H1 (cell line): ENCODE results near the gene NKTR. TPM values are rescaled to one million over a fixed set of nuclear protein-coding genes. Genes with fewer than 3 reads are reported as not detected.

Source experiments
- CTCF ChIA-PET: fragments of 300-600 bp; sonication (Branson Sonifier 250); formaldehyde crosslinking; loops from one replicate; lab custom pipeline; 2021; ENCODE audit not compliant: partially characterized antibody; lab: Charles Lee
- POLR2A ChIA-PET: fragments of 300-600 bp; sonication (Branson Sonifier 250); formaldehyde crosslinking; loops from one replicate; lab custom pipeline; 2021; ENCODE audit warnings: inconsistent platforms; ENCODE audit not compliant: partially characterized antibody; lab: Charles Lee
- DNase-seq, 2 experiments: peaks; one replicate each; pipeline versions ENCODE4 v3.0.0 to v3.0.0-alpha.2; 2010 to 2022; ENCODE audit warnings: low spot score in 2 of 2, low read depth in 1 of 2, mixed read lengths in 1 of 2
- FAIRE-seq: peaks from 2 replicates; lab custom pipeline; 2011; peaks lifted over from hg19 to GRCh38; lab: Jason Lieb, UNC
- H2AFZ ChIP-seq: 2 replicates; pipeline ENCODE4 v1.8.1; 2012; ENCODE audit warnings: low read length, inconsistent platforms
- H2AK5ac ChIP-seq: 2 replicates; pipeline ENCODE4 v1.6.1; 2013; ENCODE audit warnings: low read depth, low read length
- H2BK120ac ChIP-seq: replicated peaks from 2 replicates; pipeline ENCODE3; 2013; ENCODE audit warnings: low read depth, low read length, inconsistent platforms
- H2BK12ac ChIP-seq: 2 replicates; pipeline ENCODE4 v1.6.1; 2013; ENCODE audit warnings: low read depth, low read length
- H2BK15ac ChIP-seq: 2 replicates; pipeline ENCODE4 v1.6.1; 2013; ENCODE audit warnings: low read length
- H2BK20ac ChIP-seq: 2 replicates; pipeline ENCODE4 v1.6.1; 2013; ENCODE audit warnings: low read length
- H2BK5ac ChIP-seq: 2 replicates; pipeline ENCODE4 v1.6.1; 2013; ENCODE audit warnings: low read depth, low read length
- H3K14ac ChIP-seq: 2 replicates; pipeline ENCODE4 v1.6.1; 2013; ENCODE audit warnings: inconsistent platforms; ENCODE audit not compliant: insufficient read length
- H3K18ac ChIP-seq: 2 replicates; pipeline ENCODE4 v1.6.1; 2013; ENCODE audit warnings: low read length; ENCODE audit errors: extremely low read depth
- H3K23ac ChIP-seq: 2 replicates; pipeline ENCODE4 v1.6.1; 2013; ENCODE audit warnings: inconsistent platforms; ENCODE audit not compliant: insufficient read length
- H3K23me2 ChIP-seq: 2 replicates; pipeline ENCODE4 v1.6.1; 2013; ENCODE audit warnings: low read depth, low read length
- H3K27ac ChIP-seq: 2 replicates; pipeline ENCODE4 v1.6.1; 2011; ENCODE audit warnings: low read depth, low read length, inconsistent platforms
- H3K27me3 ChIP-seq, 4 experiments: replicated peaks in 1 of 4; 1 replicate in 1 of 4; 2 replicates in 3 of 4; pipeline versions ENCODE4 v1.6.1 to v1.8.1; 2011 to 2013; ENCODE audit warnings: low read length in 3 of 4, mild to moderate bottlenecking in 3 of 4, inconsistent platforms in 2 of 4, mixed read lengths in 2 of 4, moderate library complexity in 1 of 4; ENCODE audit not compliant: control insufficient read depth in 3 of 4, insufficient read depth in 3 of 4; ENCODE audit errors: extremely low read depth in 1 of 4
- H3K36me3 ChIP-seq, 4 experiments: 2 replicates each; pipeline versions ENCODE4 v1.6.1 to v1.8.1; 2011 to 2013; ENCODE audit warnings: mild to moderate bottlenecking in 4 of 4, low read length in 3 of 4, moderate library complexity in 2 of 4, control low read depth in 1 of 4, inconsistent platforms in 1 of 4; ENCODE audit not compliant: insufficient read depth in 4 of 4, control insufficient read depth in 2 of 4
- H3K4ac ChIP-seq: replicated peaks from 2 replicates; pipeline ENCODE3; 2013; ENCODE audit warnings: low read length, low read depth, mixed read lengths, inconsistent platforms; ENCODE audit not compliant: insufficient read length
- H3K4me1 ChIP-seq, 4 experiments: replicated peaks in 1 of 4; 1 replicate in 1 of 4; 2 replicates in 3 of 4; pipeline versions ENCODE4 v1.6.1 to v1.8.1; 2011 to 2013; ENCODE audit warnings: low read length in 3 of 4, inconsistent platforms in 2 of 4, mixed read lengths in 1 of 4; ENCODE audit not compliant: insufficient read depth in 4 of 4, control insufficient read depth in 3 of 4
- H3K4me2 ChIP-seq, 2 experiments: 2 replicates each; pipeline versions ENCODE4 v1.6.1 to v1.8.1; 2011 to 2013; ENCODE audit warnings: low read depth in 2 of 2, low read length in 2 of 2, control low read depth in 1 of 2, inconsistent platforms in 1 of 2, mild to moderate bottlenecking in 1 of 2; ENCODE audit not compliant: insufficient read depth in 1 of 2
- H3K4me3 ChIP-seq, 4 experiments: fragments of 200-600, 300-600 bp in 1 of 4; sonication (generic), shearing (Covaris generic), sonication (Bioruptor Twin) in 1 of 4; 2 replicates each; pipeline versions ENCODE4 v1.5.1 to v1.8.1; 2011 to 2016; ENCODE audit warnings: low read length in 4 of 4, low read depth in 3 of 4, control low read depth in 2 of 4, inconsistent platforms in 2 of 4, mild to moderate bottlenecking in 2 of 4, mixed read lengths in 1 of 4, moderate library complexity in 1 of 4; ENCODE audit not compliant: insufficient read depth in 2 of 4; ENCODE audit errors: extremely low read depth in 1 of 4
- H3K56ac ChIP-seq: replicated peaks from 2 replicates; pipeline ENCODE3; 2013; ENCODE audit warnings: low read depth, mild to moderate bottlenecking, mixed read lengths, low read length, inconsistent platforms; ENCODE audit not compliant: insufficient read length
- H3K79me1 ChIP-seq: 2 replicates; pipeline ENCODE4 v1.6.1; 2013; ENCODE audit warnings: low read depth, low read length, control low read depth
- H3K79me2 ChIP-seq, 2 experiments: 2 replicates each; pipeline versions ENCODE4 v1.6.1 to v1.8.1; 2012 to 2013; ENCODE audit warnings: low read length in 2 of 2, mild to moderate bottlenecking in 2 of 2, inconsistent platforms in 1 of 2; ENCODE audit not compliant: insufficient read depth in 2 of 2, control insufficient read depth in 1 of 2
- H3K9ac ChIP-seq, 4 experiments: replicated peaks in 1 of 4; 1 replicate in 1 of 4; 2 replicates in 3 of 4; pipeline versions ENCODE4 v1.6.1 to v1.8.1; 2011 to 2013; ENCODE audit warnings: low read depth in 3 of 4, low read length in 3 of 4, control low read depth in 2 of 4, mild to moderate bottlenecking in 2 of 4, moderate library complexity in 2 of 4, inconsistent platforms in 1 of 4; ENCODE audit errors: extremely low read depth in 1 of 4
- H3K9me3 ChIP-seq, 2 experiments: 2 replicates each; pipeline versions ENCODE4 v1.6.1 to v1.8.1; 2012 to 2013; ENCODE audit warnings: mild to moderate bottlenecking in 2 of 2, moderate library complexity in 2 of 2, control low read depth in 1 of 2, inconsistent platforms in 1 of 2, low read depth in 1 of 2, low read length in 1 of 2, mixed read lengths in 1 of 2; ENCODE audit not compliant: insufficient read depth in 2 of 2
- H4K20me1 ChIP-seq, 2 experiments: replicated peaks in 1 of 2; 2 replicates each; pipeline versions ENCODE3 to v1.8.1; 2011 to 2013; ENCODE audit warnings: inconsistent platforms in 2 of 2, low read length in 2 of 2, mild to moderate bottlenecking in 1 of 2; ENCODE audit not compliant: insufficient read depth in 2 of 2, control insufficient read depth in 1 of 2
- H4K5ac ChIP-seq: 2 replicates; pipeline ENCODE4 v1.6.1; 2013; ENCODE audit warnings: low read length, low read depth, mixed read lengths, inconsistent platforms; ENCODE audit not compliant: insufficient read length
- H4K8ac ChIP-seq: 2 replicates; pipeline ENCODE4 v1.8.0; 2013; ENCODE audit warnings: mild to moderate bottlenecking, moderate library complexity, low read length, inconsistent platforms; ENCODE audit not compliant: insufficient read depth; ENCODE audit errors: extremely low read depth
- H4K91ac ChIP-seq: replicated peaks from 2 replicates; pipeline ENCODE3; 2013; ENCODE audit warnings: low read length, mixed read lengths, inconsistent platforms; ENCODE audit not compliant: insufficient read length
- CBX8 ChIP-seq: fragments of 300-800, 300-1000 bp; sonication (generic); IDR thresholded peaks from 2 replicates; pipeline ENCODE4 v1.7.1; 2016; ENCODE audit warnings: low read depth, low read length, borderline replicate concordance
- CHD1 ChIP-seq: IDR thresholded peaks from 2 replicates; pipeline ENCODE4 v1.6.1; 2012; ENCODE audit warnings: low read depth, low read length, improper control_type of control experiment
- CHD2 ChIP-seq: IDR thresholded peaks from 2 replicates; pipeline ENCODE4 v1.6.1; 2012; ENCODE audit warnings: low read length, improper control_type of control experiment
- CREB1 ChIP-seq: IDR thresholded peaks from 2 replicates; pipeline ENCODE4 v1.6.1; 2012; ENCODE audit warnings: inconsistent platforms
- EZH2 ChIP-seq: fragments of 200-600 bp; sonication (generic); IDR thresholded peaks from 2 replicates; pipeline ENCODE4 v1.7.1; 2012; ENCODE audit warnings: low read depth, mild to moderate bottlenecking, moderate library complexity, low read length, inconsistent platforms; ENCODE audit not compliant: severe bottlenecking
- GTF2F1 ChIP-seq: IDR thresholded peaks from 2 replicates; pipeline ENCODE4 v1.6.1; 2012; ENCODE audit warnings: low read depth, low read length, improper control_type of control experiment, borderline replicate concordance
- KDM4A ChIP-seq: IDR thresholded peaks from one replicate; pipeline ENCODE4 v1.7.1; 2012; ENCODE audit warnings: low read depth, mild to moderate bottlenecking, moderate library complexity, low read length, inconsistent platforms; ENCODE audit not compliant: severe bottlenecking
- POU5F1 ChIP-seq: IDR thresholded peaks from 2 replicates; pipeline ENCODE4 v1.6.1; 2011; ENCODE audit warnings: low read depth, mild to moderate bottlenecking, low read length, moderate library complexity
- SAP30 ChIP-seq: fragments of 300-600 bp; sonication (generic); IDR thresholded peaks from 2 replicates; pipeline ENCODE4 v1.7.1; 2012; ENCODE audit warnings: low read length, moderate library complexity, mild to moderate bottlenecking, inconsistent platforms; ENCODE audit not compliant: insufficient read depth, insufficient replicate concordance
- SIRT6 ChIP-seq: IDR thresholded peaks from one replicate; pipeline ENCODE4 v1.7.1; 2012; ENCODE audit warnings: low read length, inconsistent platforms
- SIX5 ChIP-seq: IDR thresholded peaks from 2 replicates; pipeline ENCODE4 v1.6.1; 2011; ENCODE audit warnings: mild to moderate bottlenecking, low read depth, low read length
- TCF12 ChIP-seq: IDR thresholded peaks from 2 replicates; pipeline ENCODE4 v1.6.1; 2011; ENCODE audit warnings: low read depth, mild to moderate bottlenecking, low read length
- TEAD4 ChIP-seq: IDR thresholded peaks from 2 replicates; pipeline ENCODE4 v1.6.1; 2012; ENCODE audit warnings: low read depth, low read length, inconsistent platforms, mixed read lengths
- YY1 ChIP-seq: IDR thresholded peaks from 2 replicates; pipeline ENCODE4 v1.6.1; 2011; ENCODE audit warnings: low read depth, mild to moderate bottlenecking, low read length
- ZNF274 ChIP-seq: IDR thresholded peaks from 2 replicates; pipeline ENCODE4 v1.7.0; 2012; ENCODE audit warnings: low read length, borderline replicate concordance; ENCODE audit errors: extremely low read depth
- WGBS, 2 experiments: shearing (Covaris generic) in 1 of 2; methylation state at CpG; one replicate each; pipeline versions ENCODE4 v1.1.6 to v1.1.7; 2013 to 2015; ENCODE audit warnings: low lambda C conversion rate in 2 of 2, mixed read lengths in 2 of 2, inconsistent platforms in 1 of 2, low coverage in 1 of 2, missing lambda C conversion rate in 1 of 2; ENCODE audit not compliant: insufficient replicate concordance in 2 of 2, insufficient coverage in 1 of 2, insufficient read length in 1 of 2; ENCODE audit errors: extremely low coverage in 1 of 2, missing lambda C conversion rate in 1 of 2; 5-methylcytosine and 5-hydroxymethylcytosine counted together
- polyA plus RNA-seq, 7 experiments: library from polyadenylated mRNA; depleted of rRNA in 3 of 7; stranded (reverse) in 5 of 7; unstranded in 2 of 7; fragments of >200 nt in 5 of 7; fragments of 200-250 nt in 2 of 7; gene quantifications; 1 replicate in 5 of 7; 2 replicates in 1 of 7; 4 replicates in 1 of 7; pipeline versions ENCODE4 v1.2.1 to v1.2.3, GENCODE V29; 2011 to 2013; ENCODE audit warnings: missing spikeins in 2 of 7, mixed read lengths in 2 of 7
- total RNA-seq: library from RNA; stranded (reverse); fragmentation: NEBNext Ultra II Directional; extraction: Animal tissue kit (Norgen Biotek cat#: 25700); gene quantifications from 2 replicates; pipeline ENCODE4 v1.2.1, GENCODE V29; 2021

NKTR gene
- total and polyA plus RNA-seq, 2 of the 8 experiments (the other 6 are each of a cell fraction or from before 2014, with no cell fraction given) = 24.1 to 62.2 TPM

DNA sequence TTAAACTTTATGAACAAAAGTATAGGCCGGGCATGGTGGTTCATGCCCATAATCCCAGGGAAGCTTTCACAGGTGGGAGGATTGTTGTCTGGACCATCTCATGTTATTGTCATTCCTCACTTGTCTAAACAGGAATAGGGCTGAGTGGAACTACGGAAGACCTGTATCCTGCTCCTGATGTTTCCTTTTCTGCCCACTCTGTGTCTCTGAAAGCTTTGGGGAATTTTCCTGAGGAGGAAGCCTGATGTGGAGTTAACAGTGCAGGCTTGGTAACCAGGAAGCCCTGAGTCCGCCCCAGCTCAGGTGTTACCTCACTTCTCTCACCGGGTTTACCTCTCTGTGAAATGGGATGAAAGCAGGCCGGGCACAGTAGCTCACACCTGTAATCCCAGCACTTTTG, 11.9 kb upstream of the NKTR start:
- Histone ChIP-seq H3K79me1 (no peaks in the 10 kb centered on the region; the same call in none of the 2 replicates), H2BK5ac (no peak overlapping the region), H3K23ac (no peak overlapping the region), H3K9ac (no peak overlapping the region), H2BK12ac (no peak overlapping the region), H3K14ac (no peak overlapping the region), H3K4me2 (no peak overlapping the region), H3K56ac (no peak overlapping the region), H3K9me3 (no peaks in the 10 kb centered on the region), H4K8ac (no peak overlapping the region), H2BK15ac (no peak overlapping the region), H3K4ac (no peak overlapping the region), H2BK120ac (no peak overlapping the region), H3K79me2 (peaks cover 4 to 30% of the 10 kb centered on the region in 2 experiments; a peak in 2 of 4 replicates), H4K20me1 (no peaks in the 10 kb centered on the region), H2BK20ac (no peak overlapping the region), H4K5ac (no peak overlapping the region), H3K27ac (no peak overlapping the region), H2AFZ (no peak overlapping the region), H4K91ac (no peak overlapping the region), H2AK5ac (no peak overlapping the region), H3K4me1 (peaks cover 6 to 17% (median 9%) of the 10 kb centered on the region in 4 experiments; a peak in 6 of 7 replicates), H3K4me3 (no peak overlapping the region), H3K18ac (no peak overlapping the region), H3K23me2 (no peaks in the 10 kb centered on the region; the same call in 1 of the 2 replicates), H3K36me3 (peaks cover 0 to 13% (median 0%) of the 10 kb centered on the region in 4 experiments; a peak in 1 of 8 replicates), H3K27me3 (no peaks in the 10 kb centered on the region)
- DNase-seq (no peak), FAIRE-seq (no peak)
- CTCF ChIA-PET = interaction anchor here (0.6 to 1.1 kb wide), 3 partner anchors 25 to 161 kb away, joined by 4 to 5 read pairs (median 4); no protein-coding TSS in a partner anchor
- 95% methylated on average over 5 of the region's 5 CpGs; no CpG with 5 or more reads in 1 of the 2 experiments for WGBS, 2 experiments
- POLR2A ChIA-PET = interaction anchor here (0.7 to 5.1 kb wide), 2 partner anchors 13 to 28 kb away, joined by 3 to 52 read pairs; partner anchors contain the start of gene NKTR
- TF ChIP-seq GTF2F1 (no peak), ZNF274 (no peak), TEAD4 (no peak), SIRT6 (no peak), CHD2 (no peak), SIX5 (no peak), YY1 (no peak), SAP30 (no peak), POU5F1 (no peak), TCF12 (no peak), CHD1 (no peak), CBX8 (no peak), EZH2 (no peak), KDM4A (no peak), CREB1 (no peak)
